ENCODE results near the gene SLC44A4. TPM values are rescaled to one million over a fixed set of nuclear protein-coding genes. Genes with fewer than 3 reads are reported as not detected.

The SLC44A4 gene
- total and polyA plus RNA-seq, 9 of the 15 experiments (the other 6 are each of a cell fraction or from before 2014, with no cell fraction given): 7.9 to 18.6 (median 11.2) TPM

DNA sequence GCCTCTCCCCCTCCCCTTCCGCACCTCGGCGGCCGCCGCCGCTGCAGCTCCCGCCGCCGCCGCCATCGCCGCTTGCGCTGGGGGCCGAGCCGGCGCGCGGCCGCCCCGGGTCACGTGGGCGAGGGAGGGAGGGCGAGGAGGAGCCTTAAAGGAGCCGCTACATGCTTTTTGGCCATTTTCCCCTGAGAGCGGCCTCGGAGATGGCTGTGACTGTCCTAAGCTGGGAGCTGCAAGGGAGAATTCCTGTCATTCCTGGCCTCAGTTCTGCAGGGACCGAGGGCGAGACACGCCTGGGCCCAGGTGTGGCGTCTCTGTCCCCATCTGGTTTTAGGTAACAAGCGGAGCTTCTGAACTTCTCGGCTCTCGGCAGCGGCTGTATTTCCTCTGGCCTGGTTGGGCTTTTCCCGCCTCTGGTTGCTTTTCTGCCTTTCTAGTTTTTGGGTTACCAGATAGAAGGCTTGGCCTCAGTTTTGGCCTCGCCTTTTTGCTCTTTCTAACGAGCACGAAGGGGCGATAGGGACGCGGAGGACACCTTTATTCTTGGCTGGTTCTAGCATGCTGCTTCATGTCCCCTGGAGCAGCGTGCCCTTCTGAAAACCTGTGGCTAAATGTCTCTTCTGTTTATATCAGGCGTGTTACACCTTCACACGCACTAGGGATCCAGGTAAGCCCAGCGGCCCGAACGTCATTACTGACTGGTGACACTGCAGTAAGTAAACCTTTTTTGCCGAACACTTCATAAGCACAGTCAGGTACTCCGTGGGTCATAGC lies 19.0 kb upstream of the SLC44A4 start, which contains the start of gene EHMT2 (continued):
- peak; percentile 91 for TF ChIP-seq RAD51 (IDR thresholded peaks at IDR 0.05; ENCODE audit: borderline replicate concordance, low read depth)
- TF ChIP-seq SMARCC2 (IDR thresholded peaks at IDR 0.05; ENCODE audit: low read depth): no peak
- no peak for TF ChIP-seq ZNF217 (CRISPR knock-in tag; IDR thresholded peaks at IDR 0.05)
- peak; percentile 70; the same call in 1 of the 2 replicates for TF ChIP-seq ETV5 (CRISPR knock-in tag; IDR thresholded peaks at IDR 0.05; ENCODE audit: low read depth)
- TF ChIP-seq, protein P1, sequence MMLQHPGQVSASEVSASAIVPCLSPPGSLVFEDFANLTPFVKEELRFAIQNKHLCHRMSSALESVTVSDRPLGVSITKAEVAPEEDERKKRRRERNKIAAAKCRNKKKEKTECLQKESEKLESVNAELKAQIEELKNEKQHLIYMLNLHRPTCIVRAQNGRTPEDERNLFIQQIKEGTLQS (IDR thresholded peaks at IDR 0.05): no peak
- TF ChIP-seq, protein P1 (CRISPR knock-in tag; conservative IDR thresholded peaks at IDR 0.05): no peak; the same call in 1 of the 2 replicates
- TF ChIP-seq, protein P2, sequence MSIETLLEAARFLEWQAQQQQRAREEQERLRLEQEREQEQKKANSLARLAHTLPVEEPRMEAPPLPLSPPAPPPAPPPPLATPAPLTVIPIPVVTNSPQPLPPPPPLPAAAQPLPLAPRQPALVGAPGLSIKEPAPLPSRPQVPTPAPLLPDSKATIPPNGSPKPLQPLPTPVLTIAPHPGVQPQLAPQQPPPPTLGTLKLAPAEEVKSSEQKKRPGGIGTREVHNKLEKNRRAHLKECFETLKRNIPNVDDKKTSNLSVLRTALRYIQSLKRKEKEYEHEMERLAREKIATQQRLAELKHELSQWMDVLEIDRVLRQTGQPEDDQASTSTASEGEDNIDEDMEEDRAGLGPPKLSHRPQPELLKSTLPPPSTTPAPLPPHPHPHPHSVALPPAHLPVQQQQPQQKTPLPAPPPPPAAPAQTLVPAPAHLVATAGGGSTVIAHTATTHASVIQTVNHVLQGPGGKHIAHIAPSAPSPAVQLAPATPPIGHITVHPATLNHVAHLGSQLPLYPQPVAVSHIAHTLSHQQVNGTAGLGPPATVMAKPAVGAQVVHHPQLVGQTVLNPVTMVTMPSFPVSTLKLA (conservative IDR thresholded peaks at IDR 0.05): peak; percentile 35 to 54; a peak in 2 of 4 replicates
- TF ChIP-seq, protein P3, sequence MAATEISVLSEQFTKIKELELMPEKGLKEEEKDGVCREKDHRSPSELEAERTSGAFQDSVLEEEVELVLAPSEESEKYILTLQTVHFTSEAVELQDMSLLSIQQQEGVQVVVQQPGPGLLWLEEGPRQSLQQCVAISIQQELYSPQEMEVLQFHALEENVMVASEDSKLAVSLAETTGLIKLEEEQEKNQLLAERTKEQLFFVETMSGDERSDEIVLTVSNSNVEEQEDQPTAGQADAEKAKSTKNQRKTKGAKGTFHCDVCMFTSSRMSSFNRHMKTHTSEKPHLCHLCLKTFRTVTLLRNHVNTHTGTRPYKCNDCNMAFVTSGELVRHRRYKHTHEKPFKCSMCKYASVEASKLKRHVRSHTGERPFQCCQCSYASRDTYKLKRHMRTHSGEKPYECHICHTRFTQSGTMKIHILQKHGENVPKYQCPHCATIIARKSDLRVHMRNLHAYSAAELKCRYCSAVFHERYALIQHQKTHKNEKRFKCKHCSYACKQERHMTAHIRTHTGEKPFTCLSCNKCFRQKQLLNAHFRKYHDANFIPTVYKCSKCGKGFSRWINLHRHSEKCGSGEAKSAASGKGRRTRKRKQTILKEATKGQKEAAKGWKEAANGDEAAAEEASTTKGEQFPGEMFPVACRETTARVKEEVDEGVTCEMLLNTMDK (IDR thresholded peaks at IDR 0.05; ENCODE audit: borderline replicate concordance, insufficient read depth, low read depth, low read length, poor library complexity, severe bottlenecking): peak; percentile 0
- no peak for TF ChIP-seq ZNF766 (CRISPR knock-in tag; conservative IDR thresholded peaks at IDR 0.05)
- TF ChIP-seq BCOR (IDR thresholded peaks at IDR 0.05): 0 out of 2 replicates have a peak, but pooled peaks have one; percentile 23
- TF ChIP-seq NCOA1 (IDR thresholded peaks at IDR 0.05; ENCODE audit: low read depth): no peak
- TF ChIP-seq, protein P4, sequence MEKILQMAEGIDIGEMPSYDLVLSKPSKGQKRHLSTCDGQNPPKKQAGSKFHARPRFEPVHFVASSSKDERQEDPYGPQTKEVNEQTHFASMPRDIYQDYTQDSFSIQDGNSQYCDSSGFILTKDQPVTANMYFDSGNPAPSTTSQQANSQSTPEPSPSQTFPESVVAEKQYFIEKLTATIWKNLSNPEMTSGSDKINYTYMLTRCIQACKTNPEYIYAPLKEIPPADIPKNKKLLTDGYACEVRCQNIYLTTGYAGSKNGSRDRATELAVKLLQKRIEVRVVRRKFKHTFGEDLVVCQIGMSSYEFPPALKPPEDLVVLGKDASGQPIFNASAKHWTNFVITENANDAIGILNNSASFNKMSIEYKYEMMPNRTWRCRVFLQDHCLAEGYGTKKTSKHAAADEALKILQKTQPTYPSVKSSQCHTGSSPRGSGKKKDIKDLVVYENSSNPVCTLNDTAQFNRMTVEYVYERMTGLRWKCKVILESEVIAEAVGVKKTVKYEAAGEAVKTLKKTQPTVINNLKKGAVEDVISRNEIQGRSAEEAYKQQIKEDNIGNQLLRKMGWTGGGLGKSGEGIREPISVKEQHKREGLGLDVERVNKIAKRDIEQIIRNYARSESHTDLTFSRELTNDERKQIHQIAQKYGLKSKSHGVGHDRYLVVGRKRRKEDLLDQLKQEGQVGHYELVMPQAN (IDR thresholded peaks at IDR 0.05; ENCODE audit: borderline replicate concordance): peak; percentile 66; the same call in 1 of the 2 replicates
- no peak for TF ChIP-seq ZNF175 (CRISPR knock-in tag; IDR thresholded peaks at IDR 0.05; ENCODE audit: low read depth)
- TF ChIP-seq, protein P5, sequence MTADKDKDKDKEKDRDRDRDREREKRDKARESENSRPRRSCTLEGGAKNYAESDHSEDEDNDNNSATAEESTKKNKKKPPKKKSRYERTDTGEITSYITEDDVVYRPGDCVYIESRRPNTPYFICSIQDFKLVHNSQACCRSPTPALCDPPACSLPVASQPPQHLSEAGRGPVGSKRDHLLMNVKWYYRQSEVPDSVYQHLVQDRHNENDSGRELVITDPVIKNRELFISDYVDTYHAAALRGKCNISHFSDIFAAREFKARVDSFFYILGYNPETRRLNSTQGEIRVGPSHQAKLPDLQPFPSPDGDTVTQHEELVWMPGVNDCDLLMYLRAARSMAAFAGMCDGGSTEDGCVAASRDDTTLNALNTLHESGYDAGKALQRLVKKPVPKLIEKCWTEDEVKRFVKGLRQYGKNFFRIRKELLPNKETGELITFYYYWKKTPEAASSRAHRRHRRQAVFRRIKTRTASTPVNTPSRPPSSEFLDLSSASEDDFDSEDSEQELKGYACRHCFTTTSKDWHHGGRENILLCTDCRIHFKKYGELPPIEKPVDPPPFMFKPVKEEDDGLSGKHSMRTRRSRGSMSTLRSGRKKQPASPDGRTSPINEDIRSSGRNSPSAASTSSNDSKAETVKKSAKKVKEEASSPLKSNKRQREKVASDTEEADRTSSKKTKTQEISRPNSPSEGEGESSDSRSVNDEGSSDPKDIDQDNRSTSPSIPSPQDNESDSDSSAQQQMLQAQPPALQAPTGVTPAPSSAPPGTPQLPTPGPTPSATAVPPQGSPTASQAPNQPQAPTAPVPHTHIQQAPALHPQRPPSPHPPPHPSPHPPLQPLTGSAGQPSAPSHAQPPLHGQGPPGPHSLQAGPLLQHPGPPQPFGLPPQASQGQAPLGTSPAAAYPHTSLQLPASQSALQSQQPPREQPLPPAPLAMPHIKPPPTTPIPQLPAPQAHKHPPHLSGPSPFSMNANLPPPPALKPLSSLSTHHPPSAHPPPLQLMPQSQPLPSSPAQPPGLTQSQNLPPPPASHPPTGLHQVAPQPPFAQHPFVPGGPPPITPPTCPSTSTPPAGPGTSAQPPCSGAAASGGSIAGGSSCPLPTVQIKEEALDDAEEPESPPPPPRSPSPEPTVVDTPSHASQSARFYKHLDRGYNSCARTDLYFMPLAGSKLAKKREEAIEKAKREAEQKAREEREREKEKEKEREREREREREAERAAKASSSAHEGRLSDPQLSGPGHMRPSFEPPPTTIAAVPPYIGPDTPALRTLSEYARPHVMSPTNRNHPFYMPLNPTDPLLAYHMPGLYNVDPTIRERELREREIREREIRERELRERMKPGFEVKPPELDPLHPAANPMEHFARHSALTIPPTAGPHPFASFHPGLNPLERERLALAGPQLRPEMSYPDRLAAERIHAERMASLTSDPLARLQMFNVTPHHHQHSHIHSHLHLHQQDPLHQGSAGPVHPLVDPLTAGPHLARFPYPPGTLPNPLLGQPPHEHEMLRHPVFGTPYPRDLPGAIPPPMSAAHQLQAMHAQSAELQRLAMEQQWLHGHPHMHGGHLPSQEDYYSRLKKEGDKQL (CRISPR knock-in tag; IDR thresholded peaks at IDR 0.05; ENCODE audit: borderline replicate concordance): no peak
